ENCODE results near the gene SSH2. TPM values are rescaled to one million over a fixed set of nuclear protein-coding genes. Genes with fewer than 3 reads are reported as not detected.

Gene SSH2
- total and polyA plus RNA-seq, 7 donors: 18.3 to 35.1 (median 26.5) TPM

DNA sequence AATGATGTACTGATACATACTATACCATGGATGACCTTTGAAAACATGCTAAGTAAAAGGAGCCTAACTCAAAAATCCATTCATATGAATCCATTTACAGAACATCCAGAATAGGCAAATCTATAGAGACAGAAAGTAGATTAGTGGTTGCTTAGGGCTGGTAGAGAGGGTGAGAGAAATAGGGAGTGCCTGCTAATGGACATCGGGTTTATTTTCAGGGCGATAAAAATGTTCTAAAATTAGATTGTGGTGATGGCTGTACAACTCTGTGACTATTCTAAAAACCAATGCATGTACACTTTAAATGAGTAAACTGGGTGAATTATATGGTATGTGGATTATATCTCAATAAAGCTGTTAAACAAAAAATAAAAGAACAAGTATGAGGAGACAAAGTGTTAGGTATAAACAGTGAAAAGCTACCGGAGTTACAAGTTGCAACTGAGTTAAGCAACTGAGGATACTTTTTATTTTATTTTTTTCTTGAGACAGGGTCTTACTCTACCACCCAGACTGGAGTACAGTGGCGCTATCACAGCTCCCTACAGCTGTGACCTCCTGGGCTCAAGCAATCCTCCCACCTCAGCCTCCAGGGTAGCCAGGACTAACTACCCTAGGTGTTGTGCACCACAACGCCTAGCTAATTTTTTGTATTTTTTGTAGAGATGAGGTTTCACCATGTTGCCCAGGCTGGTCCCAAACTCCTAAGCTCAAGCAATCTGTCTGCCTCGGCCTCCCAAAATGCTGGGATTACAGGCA lies 231.8 kb downstream of the SSH2 start:
- intact Hi-C loops (cut with DNase I): no loop called here
- H3K27me3 ChIP-seq: no peaks in the 10 kb centered on the region
- TF ChIP-seq EP300 (IDR thresholded peaks at IDR 0.05) (no peak), POLR2AphosphoS5 (IDR thresholded peaks at IDR 0.05) (no peak), POLR2A (IDR thresholded peaks at IDR 0.05) (no peak)
- TF ChIP-seq, protein P1, sequence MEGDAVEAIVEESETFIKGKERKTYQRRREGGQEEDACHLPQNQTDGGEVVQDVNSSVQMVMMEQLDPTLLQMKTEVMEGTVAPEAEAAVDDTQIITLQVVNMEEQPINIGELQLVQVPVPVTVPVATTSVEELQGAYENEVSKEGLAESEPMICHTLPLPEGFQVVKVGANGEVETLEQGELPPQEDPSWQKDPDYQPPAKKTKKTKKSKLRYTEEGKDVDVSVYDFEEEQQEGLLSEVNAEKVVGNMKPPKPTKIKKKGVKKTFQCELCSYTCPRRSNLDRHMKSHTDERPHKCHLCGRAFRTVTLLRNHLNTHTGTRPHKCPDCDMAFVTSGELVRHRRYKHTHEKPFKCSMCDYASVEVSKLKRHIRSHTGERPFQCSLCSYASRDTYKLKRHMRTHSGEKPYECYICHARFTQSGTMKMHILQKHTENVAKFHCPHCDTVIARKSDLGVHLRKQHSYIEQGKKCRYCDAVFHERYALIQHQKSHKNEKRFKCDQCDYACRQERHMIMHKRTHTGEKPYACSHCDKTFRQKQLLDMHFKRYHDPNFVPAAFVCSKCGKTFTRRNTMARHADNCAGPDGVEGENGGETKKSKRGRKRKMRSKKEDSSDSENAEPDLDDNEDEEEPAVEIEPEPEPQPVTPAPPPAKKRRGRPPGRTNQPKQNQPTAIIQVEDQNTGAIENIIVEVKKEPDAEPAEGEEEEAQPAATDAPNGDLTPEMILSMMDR (IDR thresholded peaks at IDR 0.05): no peak
- H3K9me3 ChIP-seq: no peaks in the 10 kb centered on the region
- H3K4me3 ChIP-seq: no peak overlapping the region
- H3K27ac ChIP-seq: peak overlapping the region in 1 of 4 donors; percentile 23
- no peak for DNase-seq
- peaks cover 0 to 30% (median 0%) of the 10 kb centered on the region in 4 donors for H3K36me3 ChIP-seq
- WGBS, 2 donors: 93 to 95% methylated on average over 6 of the region's 6 CpGs
- H3K4me1 ChIP-seq: peaks cover 0 to 20% (median 16%) of the 10 kb centered on the region in 4 donors

DNA sequence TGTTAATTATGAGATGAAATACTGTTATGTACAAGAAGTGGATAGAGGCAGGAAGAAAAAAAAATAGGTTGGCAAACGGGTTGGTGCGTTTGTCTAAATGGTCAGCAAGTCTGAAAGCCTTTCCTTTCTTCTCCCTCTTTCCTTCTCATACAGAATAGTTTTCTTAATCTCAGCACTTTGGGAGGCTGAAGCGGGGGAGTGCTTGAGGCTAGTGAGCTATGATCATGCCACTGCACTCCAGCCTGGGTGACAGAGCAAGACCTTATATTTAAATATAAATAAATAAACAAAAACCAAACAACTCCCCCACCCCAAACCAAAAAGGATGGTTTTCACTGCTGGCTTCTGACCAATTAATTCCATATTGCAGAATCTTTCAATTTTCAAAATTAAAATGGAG lies 232.7 kb downstream of the SSH2 start:
- TF ChIP-seq POLR2AphosphoS5 (IDR thresholded peaks at IDR 0.05) (no peak), POLR2A (IDR thresholded peaks at IDR 0.05) (no peak), EP300 (IDR thresholded peaks at IDR 0.05) (no peak)
- TF ChIP-seq, protein P1 (IDR thresholded peaks at IDR 0.05): no peak
- Histone ChIP-seq H3K27me3 (no peaks in the 10 kb centered on the region), H3K36me3 (peaks cover 0 to 25% (median 0%) of the 10 kb centered on the region in 4 donors), H3K4me3 (no peak overlapping the region), H3K9me3 (no peaks in the 10 kb centered on the region), H3K27ac (no peak overlapping the region), H3K4me1 (peaks cover 0 to 20% (median 16%) of the 10 kb centered on the region in 4 donors)
- DNase-seq: no peak
- 88 to 89% methylated on average over 3 of the region's 3 CpGs for WGBS, 2 donors
- intact Hi-C loops (cut with DNase I): no loop called here

DNA sequence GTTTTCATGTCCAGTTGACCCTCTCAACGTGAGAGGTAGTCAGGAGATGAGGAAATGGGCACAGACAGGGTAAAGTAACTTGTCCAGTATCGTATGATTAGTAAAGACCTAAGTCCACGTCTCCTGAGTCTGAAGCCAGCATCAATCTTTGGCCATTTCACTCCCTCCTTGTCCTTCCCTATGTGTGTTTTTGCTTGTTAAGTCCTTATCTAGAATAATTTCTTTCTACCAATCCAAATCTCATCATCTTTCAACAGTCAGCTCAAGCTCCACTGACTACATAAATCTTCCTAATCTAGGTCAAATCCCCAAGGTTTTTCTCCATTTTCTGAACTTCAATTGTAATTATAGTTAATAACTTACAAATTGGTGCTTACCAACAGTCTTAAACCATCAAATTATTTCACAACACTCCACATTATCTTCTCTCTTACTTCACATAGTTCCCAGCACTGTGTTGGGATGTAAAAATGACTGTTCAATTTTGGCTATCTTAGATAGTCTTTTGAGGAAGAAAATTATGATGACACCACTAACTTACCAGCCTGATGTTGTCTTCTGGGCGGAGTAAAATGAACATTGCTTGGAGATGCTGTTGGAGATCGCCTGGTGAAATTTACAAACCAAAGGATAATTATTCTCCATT lies 235.0 kb downstream of the SSH2 start:
- no peak for DNase-seq
- peak overlapping the region in 1 of 4 donors; percentile 22 for H3K27ac ChIP-seq
- TF ChIP-seq POLR2AphosphoS5 (IDR thresholded peaks at IDR 0.05) (no peak), POLR2A (IDR thresholded peaks at IDR 0.05) (no peak), EP300 (IDR thresholded peaks at IDR 0.05) (no peak)
- TF ChIP-seq, protein P1 (IDR thresholded peaks at IDR 0.05): no peak
- no peak overlapping the region for H3K4me3 ChIP-seq
- H3K27me3 ChIP-seq: no peaks in the 10 kb centered on the region
- no peaks in the 10 kb centered on the region for H3K9me3 ChIP-seq
- H3K4me1 ChIP-seq: peaks cover 0 to 19% (median 15%) of the 10 kb centered on the region in 4 donors
- intact Hi-C loops (cut with DNase I): no loop called here
- WGBS, 2 donors: 91% methylated on average over 5 of the region's 5 CpGs
- H3K36me3 ChIP-seq: peaks cover 0 to 14% (median 0%) of the 10 kb centered on the region in 4 donors

DNA sequence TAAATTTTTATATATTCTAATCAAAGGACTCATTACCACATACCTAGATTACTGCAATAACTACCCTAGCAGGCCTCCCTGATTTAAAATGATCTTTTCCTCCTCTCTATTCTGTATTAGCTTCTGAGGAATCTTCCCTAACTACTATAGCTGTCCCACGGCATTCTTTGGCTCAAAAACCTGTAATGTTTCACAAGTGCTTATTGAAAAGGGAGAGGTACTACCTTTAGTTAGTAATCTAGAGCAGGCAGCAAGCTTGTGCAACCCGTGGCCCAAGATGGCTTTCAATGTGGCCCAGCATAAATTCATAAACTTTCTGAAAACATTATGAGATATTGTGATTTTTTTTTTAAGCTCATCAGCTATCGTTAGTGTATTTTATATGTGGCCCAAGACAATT lies 236.3 kb downstream of the SSH2 start:
- H3K9me3 ChIP-seq: no peaks in the 10 kb centered on the region
- WGBS, 2 donors: 86 to 87% methylated on average over 3 of the region's 3 CpGs
- H3K36me3 ChIP-seq: peaks cover 0 to 17% (median 0%) of the 10 kb centered on the region in 4 donors
- H3K4me3 ChIP-seq: no peak overlapping the region
- intact Hi-C loops (cut with DNase I): no loop called here
- no peak for DNase-seq
- TF ChIP-seq POLR2A (IDR thresholded peaks at IDR 0.05): no peak
- TF ChIP-seq, protein P1 (IDR thresholded peaks at IDR 0.05): no peak
- no peak for TF ChIP-seq EP300 (IDR thresholded peaks at IDR 0.05)
- no peak for TF ChIP-seq POLR2AphosphoS5 (IDR thresholded peaks at IDR 0.05)
- H3K27me3 ChIP-seq: no peaks in the 10 kb centered on the region
- H3K4me1 ChIP-seq: peaks cover 0 to 6% (median 3%) of the 10 kb centered on the region in 4 donors
- H3K27ac ChIP-seq: no peak overlapping the region
